CD4-positive, alpha-beta T cell (primary cell): Measurements from ENCODE around the gene MEGF9. TPM values are rescaled to one million over a fixed set of nuclear protein-coding genes. Genes with fewer than 3 reads are reported as not detected.

Experiments used
- ATAC-seq: fragments of 200-7000 bp; cut with Tn5 transposase; one replicate; pipeline ENCODE4 v1.10.0; 2022; ENCODE audit warnings: mild to moderate bottlenecking; ENCODE audit not compliant: poor library complexity
- CTCF ChIA-PET: fragments of 350-600 bp; sonication (Branson Sonifier 250); formaldehyde crosslinking; loops from one replicate; lab custom pipeline; 2021; ENCODE audit warnings: antibody characterized with exemption, inconsistent platforms; lab: Charles Lee
- POLR2A ChIA-PET: fragments of 350-600 bp; sonication (Branson Sonifier 250); formaldehyde crosslinking; loops from one replicate; lab custom pipeline; 2021; ENCODE audit warnings: antibody characterized with exemption, inconsistent platforms; lab: Charles Lee
- DNase-seq, 14 experiments: peaks; one replicate each; pipeline ENCODE4 v3.0.0-alpha.2; 2013 to 2020; ENCODE audit warnings: mixed read lengths in 2 of 14
- H3K27ac ChIP-seq, 2 donors: one replicate each; pipeline versions ENCODE4 v1.5.1 to v1.7.0; 2013; ENCODE audit warnings: low read length in 2 of 2, low read depth in 1 of 2, mild to moderate bottlenecking in 1 of 2
- H3K27me3 ChIP-seq, 2 experiments: 1 replicate in 1 of 2; 2 replicates in 1 of 2; pipeline versions ENCODE4 v1.6.1 to v1.7.0; 2013; ENCODE audit warnings: low read length in 2 of 2, control low read depth in 1 of 2, mild to moderate bottlenecking in 1 of 2, moderate library complexity in 1 of 2; ENCODE audit not compliant: insufficient read depth in 2 of 2, control insufficient read depth in 1 of 2
- H3K36me3 ChIP-seq: one replicate; pipeline ENCODE4 v1.6.1; 2013; ENCODE audit warnings: low read length, control low read depth; ENCODE audit not compliant: insufficient read depth
- H3K4me1 ChIP-seq: one replicate; pipeline ENCODE4 v1.6.1; 2013; ENCODE audit warnings: low read length, control low read depth; ENCODE audit not compliant: insufficient read depth
- H3K4me3 ChIP-seq: one replicate; pipeline ENCODE4 v1.5.1; 2013; ENCODE audit warnings: mild to moderate bottlenecking, low read length, moderate library complexity
- H3K9me3 ChIP-seq, 2 experiments: 1 replicate in 1 of 2; 2 replicates in 1 of 2; pipeline versions ENCODE4 v1.6.1 to v1.7.0; 2013; ENCODE audit warnings: low read length in 2 of 2, mild to moderate bottlenecking in 2 of 2, control low read depth in 1 of 2, moderate library complexity in 1 of 2; ENCODE audit not compliant: control insufficient read depth in 1 of 2, insufficient read depth in 1 of 2
- H3K27ac Mint-ChIP-seq: one replicate; pipeline ENCODE4 v1.8.0; 2020; ENCODE audit warnings: mixed read lengths
- H3K27me3 Mint-ChIP-seq: one replicate; pipeline ENCODE4 v1.8.0; 2021; ENCODE audit warnings: mixed read lengths
- H3K36me3 Mint-ChIP-seq: one replicate; pipeline ENCODE4 v1.8.0; 2021; ENCODE audit warnings: low read depth, mixed read lengths
- H3K4me1 Mint-ChIP-seq: one replicate; pipeline ENCODE4 v1.8.0; 2021; ENCODE audit warnings: low read depth, mixed read lengths
- H3K4me3 Mint-ChIP-seq: one replicate; pipeline ENCODE4 v1.8.0; 2020; ENCODE audit warnings: mild to moderate bottlenecking, mixed read lengths
- H3K9me3 Mint-ChIP-seq: one replicate; pipeline ENCODE4 v1.8.0; 2020; ENCODE audit warnings: mixed read lengths
- CTCF ChIP-seq: fragments of 200-600 bp; IDR thresholded peaks from one replicate; pipeline ENCODE4 v1.8.0; 2022; ENCODE audit warnings: antibody characterized with exemption, mild to moderate bottlenecking
- intact Hi-C, 2 experiments: fragments of 100-400 bp; cut with DNase I in 1 of 2; cut with micrococcal nuclease in 1 of 2; formaldehyde crosslinking; loops; one replicate each; pipeline versions ENCODE4 v1.15.1 to v1.9.0; 2023 to 2025; cut with DNase I, micrococcal nuclease
- total RNA-seq, 174 experiments: library from RNA in 2 of 174; stranded (reverse) in 2 of 174; gene quantifications; one replicate each; pipeline ENCODE4 v1.2.3 and lab custom pipeline; 2021 to 2026

Gene MEGF9
- total RNA-seq, 2 experiments from 2014 or later: 4.0 to 4.5 TPM

- H3K4me3 ChIP-seq: no peak overlapping the region
- no peak overlapping the region for H3K27ac ChIP-seq
- H3K27ac Mint-ChIP-seq: no peak overlapping the region
- intact Hi-C loops: no loop called here
- no peaks in the 10 kb centered on the region for H3K4me1 Mint-ChIP-seq
- ChIA-PET POLR2A (interaction anchor here (0.5 kb wide), 1 partner anchor 347 kb away, joined by 3 read pairs; no protein-coding TSS in a partner anchor), CTCF (no interaction called here)
- no peaks in the 10 kb centered on the region for H3K27me3 ChIP-seq
- TF ChIP-seq CTCF: no peak
- no peaks in the 10 kb centered on the region for H3K4me1 ChIP-seq
- ATAC-seq: no peak
- H3K27me3 Mint-ChIP-seq: no peaks in the 10 kb centered on the region
- H3K9me3 ChIP-seq: no peaks in the 10 kb centered on the region
- H3K36me3 Mint-ChIP-seq: no peaks in the 10 kb centered on the region
- DNase-seq: no peak
- no peaks in the 10 kb centered on the region for H3K9me3 Mint-ChIP-seq
- no peaks in the 10 kb centered on the region for H3K36me3 ChIP-seq
- H3K4me3 Mint-ChIP-seq: no peak overlapping the region
Measured at GRCh38 chr9:120736881-120737280, 22.6 kb upstream of the MEGF9 start.

GRCh38 chr9:120735415-120736126 lies 21.3 kb upstream of the MEGF9 start:
- ATAC-seq: no peak

GRCh38 chr9:120734607-120735410 lies 20.5 kb upstream of the MEGF9 start:
- no peaks in the 10 kb centered on the region for H3K4me1 ChIP-seq
- no peaks in the 10 kb centered on the region for H3K36me3 ChIP-seq
- no peaks in the 10 kb centered on the region for H3K4me1 Mint-ChIP-seq
- H3K27me3 Mint-ChIP-seq: no peaks in the 10 kb centered on the region
- no peaks in the 10 kb centered on the region for H3K27me3 ChIP-seq
- no peak for TF ChIP-seq CTCF
- no peaks in the 10 kb centered on the region for H3K9me3 ChIP-seq
- no peaks in the 10 kb centered on the region for H3K36me3 Mint-ChIP-seq
- no peak overlapping the region for H3K4me3 ChIP-seq
- POLR2A ChIA-PET: interaction anchor here (0.8 kb wide), 1 partner anchor 17 kb away, joined by 3 read pairs; no protein-coding TSS in a partner anchor
- CTCF ChIA-PET: no interaction called here
- DNase-seq (no peak), ATAC-seq (no peak)
- H3K9me3 Mint-ChIP-seq: no peaks in the 10 kb centered on the region
- intact Hi-C loops: no loop called here
- H3K27ac ChIP-seq: no peak overlapping the region
- no peak overlapping the region for H3K27ac Mint-ChIP-seq
- H3K4me3 Mint-ChIP-seq: no peak overlapping the region

More at GRCh38 chr9:120735415-120736126, 21.3 kb upstream of the MEGF9 start:
- Histone ChIP-seq H3K36me3 (no peaks in the 10 kb centered on the region), H3K27me3 (no peaks in the 10 kb centered on the region), H3K27ac (no peak overlapping the region), H3K9me3 (no peaks in the 10 kb centered on the region), H3K4me1 (no peaks in the 10 kb centered on the region), H3K4me3 (no peak overlapping the region)
- no peak overlapping the region for H3K4me3 Mint-ChIP-seq
- H3K27me3 Mint-ChIP-seq: no peaks in the 10 kb centered on the region
- POLR2A ChIA-PET: interaction anchor here (0.8 kb wide), 1 partner anchor 18 kb away, joined by 3 read pairs; no protein-coding TSS in a partner anchor
- no peak for TF ChIP-seq CTCF
- no peaks in the 10 kb centered on the region for H3K4me1 Mint-ChIP-seq
- DNase-seq: peak in 3 of 14 experiments; percentile 32 to 54 (median 45)
- no peaks in the 10 kb centered on the region for H3K36me3 Mint-ChIP-seq
- intact Hi-C loops: no loop called here
- no peak overlapping the region for H3K27ac Mint-ChIP-seq
- no peaks in the 10 kb centered on the region for H3K9me3 Mint-ChIP-seq
- CTCF ChIA-PET: no interaction called here
